Testis (tissue), 2 donors: ENCODE results near the gene CIB4.

ENCODE experiments used
- CTCF ChIP-seq, 3 experiments: fragments of 450-650 bp in 2 of 3; fragments of 200-600 bp in 1 of 3; sonication (generic) in 1 of 3; IDR thresholded peaks; one replicate each; pipeline ENCODE4 v1.5.1; 2016 to 2019; ENCODE audit warnings: antibody characterized with exemption in 3 of 3, mild to moderate bottlenecking in 2 of 3, moderate library complexity in 1 of 3
- POLR2A ChIP-seq: fragments of 450-650 bp; IDR thresholded peaks from one replicate; pipeline ENCODE4 v1.6.1; 2017; ENCODE audit warnings: antibody characterized with exemption, mild to moderate bottlenecking, moderate library complexity

- no peak for TF ChIP-seq CTCF (IDR thresholded peaks at IDR 0.05)
- no peak for TF ChIP-seq POLR2A
Observed at GRCh38 chr2:26581266-26581990, 59.7 kb downstream of the CIB4 start.
